Measurements from ENCODE around the gene XRCC1. TPM values are rescaled to one million over a fixed set of nuclear protein-coding genes. Genes with fewer than 3 reads are reported as not detected.
"Not testable (repeated sequence)": the region's sequence is repeated elsewhere in the genome, so short reads cannot be mapped to it uniquely, and the experiment has no call there.

Gene XRCC1
- total and polyA plus RNA-seq, 2 donors, result 23.2 to 28.2 TPM

- Histone ChIP-seq H3K27ac (ENCODE audit: low read depth in 1 of 2, low read length in 1 of 2) (peak overlapping the region; percentile 80 to 82), H3K4me1 (ENCODE audit: control insufficient read depth in 2 of 2, insufficient read depth in 2 of 2, low read length in 2 of 2) (peaks cover 15 to 40% of the 10 kb centered on the region in 2 donors), H3K36me3 (ENCODE audit: control insufficient read depth in 2 of 2, insufficient read depth in 2 of 2, low read length in 1 of 2) (peaks cover 33 to 42% of the 10 kb centered on the region in 2 donors), H3K9me3 (ENCODE audit: control insufficient read depth in 2 of 2, insufficient read depth in 1 of 2, low read length in 1 of 2) (no peaks in the 10 kb centered on the region), H3K4me3 (ENCODE audit: low read length in 2 of 2) (peak overlapping the region; percentile 73 to 78), H3K27me3 (ENCODE audit: control insufficient read depth in 2 of 2, insufficient read depth in 1 of 2, low read length in 1 of 2) (no peaks in the 10 kb centered on the region)
- DNase-seq (ENCODE audit: low read depth in 6 of 9, low spot score in 9 of 9), result peak; percentile 33 to 90 (median 71)
- 2% methylated on average over 64 of the region's 64 CpGs for WGBS
These were observed 19.6 kb upstream of the XRCC1 start for GRCh38 chr19:43594710-43595604.

GRCh38 chr19:43594081-43594697, 18.9 kb upstream of the XRCC1 start:
- Histone ChIP-seq H3K36me3 (ENCODE audit: control insufficient read depth in 2 of 2, insufficient read depth in 2 of 2, low read length in 1 of 2) (peaks cover 27 to 35% of the 10 kb centered on the region in 2 donors), H3K27ac (ENCODE audit: low read depth in 1 of 2, low read length in 1 of 2) (peak overlapping the region in 1 of 2 donors; percentile 82), H3K27me3 (ENCODE audit: control insufficient read depth in 2 of 2, insufficient read depth in 1 of 2, low read length in 1 of 2) (no peaks in the 10 kb centered on the region), H3K9me3 (ENCODE audit: control insufficient read depth in 2 of 2, insufficient read depth in 1 of 2, low read length in 1 of 2) (no peaks in the 10 kb centered on the region), H3K4me1 (ENCODE audit: control insufficient read depth in 2 of 2, insufficient read depth in 2 of 2, low read length in 2 of 2) (peaks cover 20 to 45% of the 10 kb centered on the region in 2 donors), H3K4me3 (ENCODE audit: low read length in 2 of 2) (peak overlapping the region; percentile 73 to 78)
- no peak for DNase-seq (ENCODE audit: low read depth in 6 of 9, low spot score in 9 of 9)
- WGBS, result 98% methylated on average over 10 of the region's 10 CpGs

DNA sequence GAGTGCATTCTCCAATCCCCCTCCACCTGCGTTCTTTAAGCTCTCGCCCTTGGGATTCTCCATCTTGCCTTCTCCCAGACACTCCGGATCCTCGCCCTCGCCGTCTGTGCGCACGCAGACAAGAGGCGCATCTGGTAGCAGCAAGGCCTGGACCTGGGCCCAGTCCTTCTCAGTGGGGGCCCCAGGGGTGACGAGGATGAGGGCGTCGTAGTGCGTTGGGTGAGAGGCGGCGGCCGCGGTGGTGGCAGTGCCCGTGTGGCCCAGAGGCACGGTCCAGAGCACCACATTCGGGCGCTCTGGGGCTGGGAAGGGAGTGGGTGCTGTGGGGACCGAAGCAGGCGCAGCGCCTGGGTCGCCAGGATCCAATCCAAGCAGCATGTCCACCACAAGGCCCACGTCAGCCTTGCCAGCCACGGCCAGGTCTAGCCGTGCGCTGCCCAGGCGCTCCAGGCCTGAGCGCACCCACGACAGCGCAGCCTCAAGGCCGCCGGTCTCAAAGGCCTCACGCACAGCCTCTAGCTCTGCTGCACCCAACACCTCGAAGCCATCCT, 17.5 kb upstream of the XRCC1 start:
- no peak overlapping the region for H3K4me3 ChIP-seq (ENCODE audit: low read length in 2 of 2)
- DNase-seq (ENCODE audit: low read depth in 6 of 9, low spot score in 9 of 9), result no peak
- H3K4me1 ChIP-seq (ENCODE audit: control insufficient read depth in 2 of 2, insufficient read depth in 2 of 2, low read length in 2 of 2), result peaks cover 20 to 41% of the 10 kb centered on the region in 2 donors
- peaks cover 16 to 27% of the 10 kb centered on the region in 2 donors for H3K36me3 ChIP-seq (ENCODE audit: control insufficient read depth in 2 of 2, insufficient read depth in 2 of 2, low read length in 1 of 2)
- 98% methylated on average over 37 of the region's 37 CpGs for WGBS
- H3K9me3 ChIP-seq (ENCODE audit: control insufficient read depth in 2 of 2, insufficient read depth in 1 of 2, low read length in 1 of 2), result no peaks in the 10 kb centered on the region
- H3K27ac ChIP-seq (ENCODE audit: low read depth in 1 of 2, low read length in 1 of 2), result no peak overlapping the region
- no peaks in the 10 kb centered on the region for H3K27me3 ChIP-seq (ENCODE audit: control insufficient read depth in 2 of 2, insufficient read depth in 1 of 2, low read length in 1 of 2)

GRCh38 chr19:43591904-43592772, 16.8 kb upstream of the XRCC1 start:
- H3K27me3 ChIP-seq (ENCODE audit: control insufficient read depth in 2 of 2, insufficient read depth in 1 of 2, low read length in 1 of 2), result no peaks in the 10 kb centered on the region
- no peak for DNase-seq (ENCODE audit: low read depth in 6 of 9, low spot score in 9 of 9)
- peaks cover 16 to 27% of the 10 kb centered on the region in 2 donors for H3K36me3 ChIP-seq (ENCODE audit: control insufficient read depth in 2 of 2, insufficient read depth in 2 of 2, low read length in 1 of 2)
- H3K27ac ChIP-seq (ENCODE audit: low read depth in 1 of 2, low read length in 1 of 2), result no peak overlapping the region
- WGBS, result 98% methylated on average over 63 of the region's 63 CpGs
- H3K4me3 ChIP-seq (ENCODE audit: low read length in 2 of 2), result no peak overlapping the region
- H3K4me1 ChIP-seq (ENCODE audit: control insufficient read depth in 2 of 2, insufficient read depth in 2 of 2, low read length in 2 of 2), result peaks cover 16 to 34% of the 10 kb centered on the region in 2 donors
- no peaks in the 10 kb centered on the region for H3K9me3 ChIP-seq (ENCODE audit: control insufficient read depth in 2 of 2, insufficient read depth in 1 of 2, low read length in 1 of 2)

DNA sequence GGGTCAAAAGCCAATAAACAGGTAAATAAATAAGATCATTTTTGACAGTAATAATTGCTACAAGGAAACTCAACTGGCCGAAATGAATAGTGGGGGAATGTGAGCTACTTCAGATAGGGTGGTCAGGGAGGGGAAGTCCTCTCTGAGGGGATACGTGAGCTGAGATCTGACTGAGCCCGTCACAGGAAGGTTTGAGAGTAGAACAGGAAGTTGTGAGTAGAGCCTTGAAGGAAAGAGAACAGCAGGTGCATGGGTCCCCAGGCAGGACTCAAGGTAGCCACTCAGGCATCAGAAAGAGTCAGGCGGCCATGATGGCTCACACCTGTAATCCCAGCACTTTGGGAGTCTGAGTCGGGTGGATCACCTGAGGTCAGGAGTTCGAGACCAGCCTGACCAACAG, 14.4 kb upstream of the XRCC1 start:
- H3K4me3 ChIP-seq (ENCODE audit: low read length in 2 of 2), result no peak overlapping the region
- no peaks in the 10 kb centered on the region for H3K9me3 ChIP-seq (ENCODE audit: control insufficient read depth in 2 of 2, insufficient read depth in 1 of 2, low read length in 1 of 2)
- H3K4me1 ChIP-seq (ENCODE audit: control insufficient read depth in 2 of 2, insufficient read depth in 2 of 2, low read length in 2 of 2), result peaks cover 11 to 20% of the 10 kb centered on the region in 2 donors
- no peaks in the 10 kb centered on the region for H3K27me3 ChIP-seq (ENCODE audit: control insufficient read depth in 2 of 2, insufficient read depth in 1 of 2, low read length in 1 of 2)
- peak in 3 of 9 donors; percentile 17 to 61 (median 35) for DNase-seq (ENCODE audit: low read depth in 6 of 9, low spot score in 9 of 9)
- H3K27ac ChIP-seq (ENCODE audit: low read depth in 1 of 2, low read length in 1 of 2), result peak overlapping the region; percentile 38 to 65
- WGBS, result 60% methylated on average over 6 of the region's 6 CpGs
- H3K36me3 ChIP-seq (ENCODE audit: control insufficient read depth in 2 of 2, insufficient read depth in 2 of 2, low read length in 1 of 2), result peaks cover 30 to 35% of the 10 kb centered on the region in 2 donors

GRCh38 chr19:43589277-43589676, 13.9 kb upstream of the XRCC1 start:
- no peaks in the 10 kb centered on the region for H3K27me3 ChIP-seq (ENCODE audit: control insufficient read depth in 2 of 2, insufficient read depth in 1 of 2, low read length in 1 of 2)
- H3K4me3 ChIP-seq (ENCODE audit: low read length in 2 of 2), result no peak overlapping the region
- WGBS, result 97% methylated on average over 5 of the region's 5 CpGs
- no peak for DNase-seq (ENCODE audit: low read depth in 6 of 9, low spot score in 9 of 9)
- peaks cover 7 to 16% of the 10 kb centered on the region in 2 donors for H3K4me1 ChIP-seq (ENCODE audit: control insufficient read depth in 2 of 2, insufficient read depth in 2 of 2, low read length in 2 of 2)
- H3K27ac ChIP-seq (ENCODE audit: low read depth in 1 of 2, low read length in 1 of 2), result peak overlapping the region in 1 of 2 donors; percentile 36
- no peaks in the 10 kb centered on the region for H3K9me3 ChIP-seq (ENCODE audit: control insufficient read depth in 2 of 2, insufficient read depth in 1 of 2, low read length in 1 of 2)
- peaks cover 30 to 35% of the 10 kb centered on the region in 2 donors for H3K36me3 ChIP-seq (ENCODE audit: control insufficient read depth in 2 of 2, insufficient read depth in 2 of 2, low read length in 1 of 2)

- H3K27ac ChIP-seq (ENCODE audit: low read depth in 1 of 2, low read length in 1 of 2); H3K9me3 ChIP-seq (ENCODE audit: control insufficient read depth in 2 of 2, insufficient read depth in 1 of 2, low read length in 1 of 2); H3K4me1 ChIP-seq (ENCODE audit: control insufficient read depth in 2 of 2, insufficient read depth in 2 of 2, low read length in 2 of 2); DNase-seq (ENCODE audit: low read depth in 6 of 9, low spot score in 9 of 9); H3K4me3 ChIP-seq (ENCODE audit: low read length in 2 of 2); H3K27me3 ChIP-seq (ENCODE audit: control insufficient read depth in 2 of 2, insufficient read depth in 1 of 2, low read length in 1 of 2): not testable (repeated sequence)
- 98% methylated on average over 3 of the region's 3 CpGs for WGBS
- peaks cover 14% of the 10 kb centered on the region in 2 donors for H3K36me3 ChIP-seq (ENCODE audit: control insufficient read depth in 2 of 2, insufficient read depth in 2 of 2, low read length in 1 of 2)
These were observed 11.7 kb upstream of the XRCC1 start for GRCh38 chr19:43587029-43587428.

DNA sequence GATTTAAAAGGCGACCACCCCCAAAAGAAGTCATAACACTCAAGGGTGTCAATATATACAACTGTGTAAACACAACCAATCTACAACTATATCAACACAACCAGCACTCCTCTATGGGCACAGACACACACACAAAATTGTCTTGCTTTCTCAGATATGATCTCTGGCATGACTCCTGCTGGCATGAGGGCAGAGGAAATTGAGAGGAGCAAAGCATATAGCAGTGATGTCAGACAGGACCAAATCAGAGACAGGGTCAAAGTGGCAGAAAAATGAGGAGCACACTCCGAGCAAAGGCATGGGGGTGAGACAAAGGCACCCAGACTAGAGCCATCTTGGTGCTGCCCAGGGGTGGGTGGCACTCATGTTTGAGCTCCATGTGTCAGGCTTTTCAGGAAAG, 11.0 kb upstream of the XRCC1 start:
- H3K27me3 ChIP-seq (ENCODE audit: control insufficient read depth in 2 of 2, insufficient read depth in 1 of 2, low read length in 1 of 2), result no peaks in the 10 kb centered on the region
- 97% methylated on average over 2 of the region's 2 CpGs for WGBS

More for the DNA sequence above, 11.0 kb upstream of the XRCC1 start:
- H3K4me3 ChIP-seq (ENCODE audit: low read length in 2 of 2), result no peak overlapping the region
- H3K27ac ChIP-seq (ENCODE audit: low read depth in 1 of 2, low read length in 1 of 2), result no peak overlapping the region
- H3K36me3 ChIP-seq (ENCODE audit: control insufficient read depth in 2 of 2, insufficient read depth in 2 of 2, low read length in 1 of 2), result peaks cover 11 to 14% of the 10 kb centered on the region in 2 donors
- no peak for DNase-seq (ENCODE audit: low read depth in 6 of 9, low spot score in 9 of 9)
- H3K9me3 ChIP-seq (ENCODE audit: control insufficient read depth in 2 of 2, insufficient read depth in 1 of 2, low read length in 1 of 2), result no peaks in the 10 kb centered on the region
- H3K4me1 ChIP-seq (ENCODE audit: control insufficient read depth in 2 of 2, insufficient read depth in 2 of 2, low read length in 2 of 2), result peaks cover 6 to 15% of the 10 kb centered on the region in 2 donors
